OCI-LY7 (cell line): ENCODE data around the gene FKBP4. TPM values are rescaled to one million over a fixed set of nuclear protein-coding genes. Genes with fewer than 3 reads are reported as not detected.

Source experiments
- BruUV-seq: library from RNA; stranded (reverse); fragments of 400-500 nt; replicated peaks from 2 replicates; lab custom pipeline; 2021; lab: Mats Ljungman, UMichigan
- CTCF ChIA-PET: fragments of 300-600 bp; sonication (Branson Sonifier 250); formaldehyde crosslinking; loops from one replicate; lab custom pipeline; 2022; ENCODE audit warnings: antibody characterized with exemption; ENCODE audit not compliant: unreplicated experiment; lab: Charles Lee
- POLR2A ChIA-PET: fragments of 300-600 bp; sonication (Branson Sonifier 250); formaldehyde crosslinking; loops from one replicate; lab custom pipeline; 2022; ENCODE audit warnings: antibody characterized with exemption; lab: Charles Lee
- DNase-seq: peaks from one replicate; pipeline ENCODE4 v3.0.0-alpha.2; 2015; ENCODE audit warnings: low spot score
- H2AFZ ChIP-seq: fragments of 200-600 bp; sonication (generic), shearing (Covaris generic); 2 replicates; pipeline ENCODE4 v1.6.1; 2014; ENCODE audit warnings: mild to moderate bottlenecking, antibody characterized with exemption, low read length, moderate library complexity
- H3K27ac ChIP-seq: fragments of 200-600 bp; sonication (generic); 2 replicates; pipeline ENCODE4 v1.5.1; 2014; ENCODE audit warnings: mixed run types, low read depth, mild to moderate bottlenecking, moderate library complexity, low read length, inconsistent platforms; ENCODE audit not compliant: poor library complexity, severe bottlenecking
- H3K36me3 ChIP-seq: fragments of 200-600 bp; sonication (generic); 2 replicates; pipeline ENCODE4 v1.6.1; 2014; ENCODE audit warnings: mild to moderate bottlenecking, antibody characterized with exemption, low read length, moderate library complexity, mixed read lengths; ENCODE audit not compliant: insufficient read depth
- H3K4me1 ChIP-seq: fragments of 200-600 bp; sonication (generic); 2 replicates; pipeline ENCODE4 v1.5.1; 2014; ENCODE audit warnings: mild to moderate bottlenecking, low read length; ENCODE audit not compliant: insufficient read depth, poor library complexity, severe bottlenecking
- H3K4me2 ChIP-seq: fragments of 200-600 bp; sonication (generic); 2 replicates; pipeline ENCODE4 v1.6.1; 2014; ENCODE audit warnings: mild to moderate bottlenecking, low read length
- H3K4me3 ChIP-seq: fragments of 200-600 bp; sonication (generic); 2 replicates; pipeline ENCODE4 v1.5.1; 2014; ENCODE audit warnings: mild to moderate bottlenecking, low read depth, low read length; ENCODE audit not compliant: poor library complexity, severe bottlenecking
- H3K79me2 ChIP-seq: fragments of 200-600 bp; sonication (generic); 2 replicates; pipeline ENCODE4 v1.6.1; 2016; ENCODE audit warnings: low read depth, mild to moderate bottlenecking, low read length, moderate library complexity, mixed read lengths; ENCODE audit not compliant: insufficient read depth
- H3K9me2 ChIP-seq: fragments of 200-600 bp; sonication (generic); 2 replicates; pipeline ENCODE4 v1.6.1; 2016; ENCODE audit warnings: mild to moderate bottlenecking, low read length, mixed read lengths; ENCODE audit not compliant: insufficient read depth
- H3K9me3 ChIP-seq: fragments of 200-600 bp; sonication (generic); 2 replicates; pipeline ENCODE4 v1.6.1; 2014; ENCODE audit warnings: mild to moderate bottlenecking, mixed run types, low read length, mixed read lengths
- H4K20me1 ChIP-seq: fragments of 200-600 bp; sonication (generic); 2 replicates; pipeline ENCODE4 v1.6.1; 2014; ENCODE audit warnings: mild to moderate bottlenecking, antibody characterized with exemption, low read length, moderate library complexity, mixed read lengths; ENCODE audit not compliant: insufficient read depth
- EZH2phosphoT487 ChIP-seq: fragments of 200-600 bp; sonication (generic); IDR thresholded peaks from 2 replicates; pipeline ENCODE4 v1.6.1; 2018; ENCODE audit warnings: low read depth, borderline replicate concordance, mild to moderate bottlenecking, mixed run types, antibody characterized with exemption, low read length, moderate library complexity, mixed read lengths
- intact Hi-C: fragments of 100-400 bp; cut with micrococcal nuclease; formaldehyde crosslinking; loops from one replicate; pipeline ENCODE4 v1.10.0; 2022; ENCODE audit not compliant: unreplicated experiment
- total RNA-seq, 2 experiments: library from RNA; depleted of rRNA in 1 of 2; stranded (reverse); fragments of >200 nt in 1 of 2; shearing (Covaris generic) in 1 of 2; gene quantifications; 2 replicates each; pipeline ENCODE4 v1.2.3, GENCODE V29; 2014 to 2022
- TF ChIP-seq, protein P1 (sequence below): fragments of 200-600 bp; sonication (generic); conservative IDR thresholded peaks from 2 replicates; pipeline ENCODE4 v1.5.1; 2014; ENCODE audit warnings: mild to moderate bottlenecking, antibody characterized with exemption, low read length, moderate library complexity, mixed read lengths

The FKBP4 gene
- total RNA-seq, 2 experiments from 2014 or later, result 86.7 to 131 TPM

DNA sequence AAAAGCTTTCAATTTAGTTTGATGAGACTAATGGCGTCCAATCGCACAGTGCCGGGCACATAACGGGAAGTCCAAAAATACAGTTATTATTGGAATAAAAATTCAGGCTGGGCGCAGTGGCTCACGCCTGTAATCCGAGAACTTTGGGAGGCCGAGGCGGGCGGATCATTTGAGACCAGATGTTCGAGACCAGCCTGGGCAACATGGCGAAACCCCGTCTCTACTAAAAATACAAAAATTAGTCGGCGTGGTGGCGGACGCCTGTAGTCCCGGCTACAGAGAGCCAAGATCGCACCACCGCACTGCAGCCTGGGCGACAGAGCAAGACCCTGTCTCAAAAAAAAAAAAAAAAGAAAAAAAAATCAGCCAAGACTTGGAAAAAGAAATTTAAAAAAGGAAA is 1.2 kb upstream of the FKBP4 start:
- Histone ChIP-seq H3K79me2 (peaks cover 29% of the 10 kb centered on the region), H3K9me2 (no peaks in the 10 kb centered on the region), H3K4me1 (peaks cover 21% of the 10 kb centered on the region), H3K27ac (no peak overlapping the region), H3K9me3 (no peaks in the 10 kb centered on the region), H3K4me3 (no peak overlapping the region), H3K36me3 (peaks cover 28% of the 10 kb centered on the region), H3K4me2 (peak overlapping the region; percentile 89), H4K20me1 (peaks cover 23% of the 10 kb centered on the region), H2AFZ (no peak overlapping the region)
- CTCF ChIA-PET, result no interaction called here
- TF ChIP-seq EZH2phosphoT487, result no peak
- TF ChIP-seq, protein P1, sequence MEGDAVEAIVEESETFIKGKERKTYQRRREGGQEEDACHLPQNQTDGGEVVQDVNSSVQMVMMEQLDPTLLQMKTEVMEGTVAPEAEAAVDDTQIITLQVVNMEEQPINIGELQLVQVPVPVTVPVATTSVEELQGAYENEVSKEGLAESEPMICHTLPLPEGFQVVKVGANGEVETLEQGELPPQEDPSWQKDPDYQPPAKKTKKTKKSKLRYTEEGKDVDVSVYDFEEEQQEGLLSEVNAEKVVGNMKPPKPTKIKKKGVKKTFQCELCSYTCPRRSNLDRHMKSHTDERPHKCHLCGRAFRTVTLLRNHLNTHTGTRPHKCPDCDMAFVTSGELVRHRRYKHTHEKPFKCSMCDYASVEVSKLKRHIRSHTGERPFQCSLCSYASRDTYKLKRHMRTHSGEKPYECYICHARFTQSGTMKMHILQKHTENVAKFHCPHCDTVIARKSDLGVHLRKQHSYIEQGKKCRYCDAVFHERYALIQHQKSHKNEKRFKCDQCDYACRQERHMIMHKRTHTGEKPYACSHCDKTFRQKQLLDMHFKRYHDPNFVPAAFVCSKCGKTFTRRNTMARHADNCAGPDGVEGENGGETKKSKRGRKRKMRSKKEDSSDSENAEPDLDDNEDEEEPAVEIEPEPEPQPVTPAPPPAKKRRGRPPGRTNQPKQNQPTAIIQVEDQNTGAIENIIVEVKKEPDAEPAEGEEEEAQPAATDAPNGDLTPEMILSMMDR, result no peak
- POLR2A ChIA-PET, result no interaction called here
- intact Hi-C loops, result no loop called here
- no peak for DNase-seq
- no TSS peak for BruUV-seq

DNA sequence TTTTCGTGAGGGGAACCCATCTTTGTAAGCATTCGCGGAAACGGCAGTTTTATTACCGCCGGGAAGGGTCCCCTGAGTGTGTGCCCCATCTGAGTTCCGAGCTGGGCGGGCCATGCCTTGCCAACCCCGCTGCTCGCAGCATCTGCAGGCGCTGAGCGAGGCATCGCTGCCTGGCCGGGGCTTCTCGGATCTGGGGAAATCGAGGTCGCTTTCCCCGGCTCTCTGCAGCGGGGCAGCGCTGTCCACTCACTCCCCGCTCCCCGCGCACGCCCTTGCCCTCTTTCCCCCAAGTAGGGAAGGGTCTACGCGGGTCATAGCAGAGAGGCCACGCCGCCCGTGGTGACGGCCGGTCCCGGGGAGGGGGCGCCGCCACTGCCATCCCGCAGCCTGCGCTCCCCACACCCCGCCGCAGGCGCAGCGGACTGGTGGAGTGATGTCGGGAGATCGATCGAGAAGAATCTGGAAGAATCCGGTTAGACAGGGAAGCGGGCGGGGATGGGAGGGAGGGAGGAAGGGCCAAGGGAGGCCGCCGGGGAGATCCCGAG is 507 bp upstream of the FKBP4 start:
- BruUV-seq, result no TSS peak
- H3K79me2 ChIP-seq, result peaks cover 29% of the 10 kb centered on the region
- POLR2A ChIA-PET, result no interaction called here

More for the DNA sequence above, 507 bp upstream of the FKBP4 start:
- Histone ChIP-seq H3K4me1 (peaks cover 21% of the 10 kb centered on the region), H2AFZ (peak overlapping the region; percentile 73), H3K9me2 (no peaks in the 10 kb centered on the region), H4K20me1 (peaks cover 23% of the 10 kb centered on the region), H3K36me3 (peaks cover 35% of the 10 kb centered on the region), H3K9me3 (no peaks in the 10 kb centered on the region), H3K27ac (no peak overlapping the region), H3K4me3 (peak overlapping the region; percentile 98), H3K4me2 (peak overlapping the region; percentile 89)
- CTCF ChIA-PET, result no interaction called here
- intact Hi-C loops, result no loop called here
- TF ChIP-seq EZH2phosphoT487, result no peak
- TF ChIP-seq, protein P1, result no peak
- peak; percentile 7 for DNase-seq
